GM18868 (cell line): ENCODE measurements around the gene ABCA3.

Experiments used
- ATAC-seq: cut with Tn5 transposase; IDR thresholded peaks from one replicate; pipeline ENCODE4 v1.9.1; 2021; ENCODE audit warnings: mild to moderate bottlenecking, moderate library complexity; ENCODE audit not compliant: unreplicated experiment

Gene ABCA3

GRCh38 chr16:2319606-2320005 lies 20.9 kb downstream of the ABCA3 start:
- no peak for ATAC-seq

GRCh38 chr16:2317231-2318020 lies 23.1 kb downstream of the ABCA3 start:
- no peak for ATAC-seq

- no peak for ATAC-seq
These were observed 32.2 kb downstream of the ABCA3 start for GRCh38 chr16:2308089-2308962.

- no peak for ATAC-seq
These were observed 40.7 kb downstream of the ABCA3 start for GRCh38 chr16:2299915-2300192.

- no peak for ATAC-seq
These were observed 41.2 kb downstream of the ABCA3 start for GRCh38 chr16:2299121-2299914.

GRCh38 chr16:2298621-2299020 lies 41.9 kb downstream of the ABCA3 start:
- no peak for ATAC-seq

- no peak for ATAC-seq
These were observed 43.0 kb downstream of the ABCA3 start for GRCh38 chr16:2297506-2297860.

- no peak for ATAC-seq
These were observed 43.6 kb downstream of the ABCA3 start for GRCh38 chr16:2296661-2297505.

- ATAC-seq = peak; percentile 87
These were observed 45.3 kb downstream of the ABCA3 start for GRCh38 chr16:2295056-2295798.

GRCh38 chr16:2292221-2292620 lies 48.3 kb downstream of the ABCA3 start:
- ATAC-seq = no peak

GRCh38 chr16:2289282-2289681 lies 51.2 kb downstream of the ABCA3 start:
- no peak for ATAC-seq

GRCh38 chr16:2288726-2289125 lies 51.8 kb downstream of the ABCA3 start:
- no peak for ATAC-seq

- ATAC-seq = no peak
These were observed 52.5 kb downstream of the ABCA3 start for GRCh38 chr16:2287916-2288547.

GRCh38 chr16:2286550-2286949 lies 54.0 kb downstream of the ABCA3 start:
- ATAC-seq = no peak

GRCh38 chr16:2285731-2286191 lies 54.8 kb downstream of the ABCA3 start:
- no peak for ATAC-seq

GRCh38 chr16:2284797-2285576 lies 55.5 kb downstream of the ABCA3 start:
- no peak for ATAC-seq

- ATAC-seq = no peak
These were observed 56.3 kb downstream of the ABCA3 start for GRCh38 chr16:2284001-2284770.
